GF-D8 (cell line): ENCODE results near the gene VSIG4.
"Not testable (repeated sequence)": the region's sequence is repeated elsewhere in the genome, so short reads cannot be mapped to it uniquely, and the experiment has no call there.

Experiments used
- DNase-seq: peaks from one replicate; lab custom pipeline; 2025; lab: John Stamatoyannopoulos, UW

VSIG4 gene

GRCh38 chrX:65977161-65977560 is 62.7 kb downstream of the VSIG4 start:
- not testable (repeated sequence) for DNase-seq

DNA sequence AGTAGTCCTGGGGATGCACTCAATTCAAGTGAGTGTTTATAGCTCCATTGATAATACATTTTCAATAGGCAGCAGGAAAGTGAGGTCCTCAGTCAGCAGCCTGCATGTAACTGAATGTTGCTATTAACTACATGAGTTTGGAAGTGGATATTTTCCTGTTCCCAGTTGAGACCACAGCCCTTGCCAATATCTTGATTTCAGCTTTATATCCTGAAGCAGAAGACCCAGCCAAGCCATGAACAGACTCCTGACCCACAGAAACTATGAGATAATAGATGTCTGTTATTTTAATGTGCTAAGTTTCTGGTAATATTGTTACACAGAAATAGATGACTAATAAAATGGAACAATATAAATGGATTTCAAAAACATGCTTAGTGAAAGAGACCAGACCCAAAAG is 63.7 kb downstream of the VSIG4 start:
- DNase-seq: no peak

DNA sequence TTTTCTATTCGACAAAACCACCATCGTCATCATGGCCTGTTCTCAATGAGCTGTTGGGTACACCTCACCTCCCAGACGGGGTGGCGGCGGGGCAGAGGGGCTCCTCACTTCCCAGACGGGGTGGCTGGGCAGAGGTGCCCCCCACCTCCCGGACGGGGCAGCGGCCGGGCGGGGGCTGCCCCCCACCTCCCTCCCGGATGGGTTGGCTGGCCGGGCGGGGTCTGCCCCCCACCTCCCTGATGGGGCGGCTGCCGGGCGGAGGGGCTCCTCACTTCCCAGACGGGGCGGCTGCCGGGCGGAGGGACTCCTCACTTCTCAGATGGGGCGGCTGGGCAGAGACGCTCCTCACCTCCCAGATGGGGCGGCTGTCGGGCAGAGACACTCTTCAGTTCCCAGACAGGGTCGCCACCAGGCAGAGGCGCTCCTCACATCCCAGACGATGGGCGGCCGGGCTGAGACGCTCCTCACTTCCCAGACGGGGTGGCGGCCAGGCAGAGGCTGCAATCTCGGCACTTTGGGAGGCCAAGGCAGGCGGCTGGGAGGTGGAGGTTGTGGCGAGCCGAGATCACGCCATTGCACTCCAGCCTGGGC is 64.6 kb downstream of the VSIG4 start:
- not testable (repeated sequence) for DNase-seq
